ENCODE data around the gene SCYL2. TPM values are rescaled to one million over a fixed set of nuclear protein-coding genes. Genes with fewer than 3 reads are reported as not detected.

SCYL2 gene
- total RNA-seq, 1 experiment from 2014 or later, result 35.8 TPM

GRCh38 chr12:100383586-100384558 lies 116.9 kb downstream of the SCYL2 start:
- Histone ChIP-seq H2AFZ (ENCODE audit: low read length) (no peak overlapping the region), H3K4me3 (ENCODE audit: low read length) (no peak overlapping the region), H3K79me2 (ENCODE audit: low read length) (no peaks in the 10 kb centered on the region), H3K27ac (ENCODE audit: low read length) (no peak overlapping the region), H3K27me3 (ENCODE audit: low read length) (peaks cover 26% of the 10 kb centered on the region), H3K36me3 (ENCODE audit: low read depth, low read length) (no peaks in the 10 kb centered on the region), H3K4me2 (ENCODE audit: low read length) (no peak overlapping the region), H3K9me3 (ENCODE audit: low read length) (no peaks in the 10 kb centered on the region), H3F3A (ENCODE audit: low read length, unreplicated experiment) (no peaks in the 10 kb centered on the region), H3K4me1 (ENCODE audit: insufficient read depth, low read length) (no peaks in the 10 kb centered on the region), H3K9me2 (replicated peaks; ENCODE audit: low read length) (no peaks in the 10 kb centered on the region), H4K20me1 (ENCODE audit: low read length) (no peaks in the 10 kb centered on the region), H3K9ac (ENCODE audit: low read length) (no peak overlapping the region)
- BruUV-seq (replicated peaks), result no TSS peak
- TF ChIP-seq EZH2 (IDR thresholded peaks at IDR 0.05; ENCODE audit: low read length, unreplicated experiment) (no peak), EZH2phosphoT487 (IDR thresholded peaks at IDR 0.05; ENCODE audit: borderline replicate concordance, low read length) (no peak)
- TF ChIP-seq, protein P1, sequence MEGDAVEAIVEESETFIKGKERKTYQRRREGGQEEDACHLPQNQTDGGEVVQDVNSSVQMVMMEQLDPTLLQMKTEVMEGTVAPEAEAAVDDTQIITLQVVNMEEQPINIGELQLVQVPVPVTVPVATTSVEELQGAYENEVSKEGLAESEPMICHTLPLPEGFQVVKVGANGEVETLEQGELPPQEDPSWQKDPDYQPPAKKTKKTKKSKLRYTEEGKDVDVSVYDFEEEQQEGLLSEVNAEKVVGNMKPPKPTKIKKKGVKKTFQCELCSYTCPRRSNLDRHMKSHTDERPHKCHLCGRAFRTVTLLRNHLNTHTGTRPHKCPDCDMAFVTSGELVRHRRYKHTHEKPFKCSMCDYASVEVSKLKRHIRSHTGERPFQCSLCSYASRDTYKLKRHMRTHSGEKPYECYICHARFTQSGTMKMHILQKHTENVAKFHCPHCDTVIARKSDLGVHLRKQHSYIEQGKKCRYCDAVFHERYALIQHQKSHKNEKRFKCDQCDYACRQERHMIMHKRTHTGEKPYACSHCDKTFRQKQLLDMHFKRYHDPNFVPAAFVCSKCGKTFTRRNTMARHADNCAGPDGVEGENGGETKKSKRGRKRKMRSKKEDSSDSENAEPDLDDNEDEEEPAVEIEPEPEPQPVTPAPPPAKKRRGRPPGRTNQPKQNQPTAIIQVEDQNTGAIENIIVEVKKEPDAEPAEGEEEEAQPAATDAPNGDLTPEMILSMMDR (conservative IDR thresholded peaks at IDR 0.05; ENCODE audit: low read depth, low read length), result no peak
- DNase-seq (no peak), ATAC-seq (no peak)
- CTCF ChIA-PET, result no interaction called here
- intact Hi-C loops (cut with micrococcal nuclease), result no loop called here
- POLR2A ChIA-PET (ENCODE audit: unreplicated experiment), result interaction anchor here (0.7 kb wide), 1 partner anchor 126 kb away, joined by 5 read pairs; no protein-coding TSS in a partner anchor

DNA sequence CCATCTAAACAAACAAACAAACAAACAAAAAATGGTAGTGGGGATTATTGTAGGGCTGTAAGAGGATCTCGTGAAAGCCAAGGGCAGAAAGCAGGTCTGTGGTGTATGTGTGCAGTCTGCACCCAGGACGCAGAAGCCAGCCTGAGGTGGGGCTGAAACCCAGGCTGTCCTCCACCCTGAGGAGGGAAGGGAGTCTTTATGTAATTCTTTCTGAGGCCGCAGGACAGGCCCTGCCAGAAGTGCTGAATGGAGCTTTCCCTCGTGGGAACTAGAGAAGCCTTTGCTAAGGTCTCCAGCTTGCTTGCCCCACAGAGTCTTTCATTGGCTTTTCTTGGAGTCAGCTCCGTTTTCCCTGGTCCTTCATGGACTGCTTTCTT lies 117.6 kb downstream of the SCYL2 start:
- no peak for ATAC-seq
- POLR2A ChIA-PET (ENCODE audit: unreplicated experiment), result interaction anchor here (0.7 kb wide), 1 partner anchor 126 kb away, joined by 5 read pairs; no protein-coding TSS in a partner anchor
- CTCF ChIA-PET, result no interaction called here

More for the DNA sequence above, 117.6 kb downstream of the SCYL2 start:
- no peaks in the 10 kb centered on the region for H4K20me1 ChIP-seq (ENCODE audit: low read length)
- BruUV-seq (replicated peaks), result no TSS peak
- no peak overlapping the region for H2AFZ ChIP-seq (ENCODE audit: low read length)
- H3K4me1 ChIP-seq (ENCODE audit: insufficient read depth, low read length), result no peaks in the 10 kb centered on the region
- TF ChIP-seq EZH2 (IDR thresholded peaks at IDR 0.05; ENCODE audit: low read length, unreplicated experiment) (no peak), EZH2phosphoT487 (IDR thresholded peaks at IDR 0.05; ENCODE audit: borderline replicate concordance, low read length) (no peak)
- TF ChIP-seq, protein P1 (conservative IDR thresholded peaks at IDR 0.05; ENCODE audit: low read depth, low read length), result no peak
- no peaks in the 10 kb centered on the region for H3K9me3 ChIP-seq (ENCODE audit: low read length)
- H3K79me2 ChIP-seq (ENCODE audit: low read length), result no peaks in the 10 kb centered on the region
- no peak overlapping the region for H3K27ac ChIP-seq (ENCODE audit: low read length)
- no peaks in the 10 kb centered on the region for H3F3A ChIP-seq (ENCODE audit: low read length, unreplicated experiment)
- no peak overlapping the region for H3K9ac ChIP-seq (ENCODE audit: low read length)
- H3K36me3 ChIP-seq (ENCODE audit: low read depth, low read length), result no peaks in the 10 kb centered on the region
- intact Hi-C loops (cut with micrococcal nuclease), result no loop called here
- H3K4me3 ChIP-seq (ENCODE audit: low read length), result no peak overlapping the region
- H3K27me3 ChIP-seq (ENCODE audit: low read length), result peaks cover 26% of the 10 kb centered on the region
- DNase-seq, result no peak
- H3K4me2 ChIP-seq (ENCODE audit: low read length), result no peak overlapping the region
- H3K9me2 ChIP-seq (replicated peaks; ENCODE audit: low read length), result no peaks in the 10 kb centered on the region
